Activated CD8-positive, alpha-beta T cell treated with anti-CD3 and anti-CD28 coated beads, Interleukin-2, amount 10 ng/mL, durations not matched to agents 7 days and 5 days (primary cell): ENCODE results near the gene XNDC1N. TPM values are rescaled to one million over a fixed set of nuclear protein-coding genes. Genes with fewer than 3 reads are reported as not detected.
"Not testable (repeated sequence)": the region's sequence is repeated elsewhere in the genome, so short reads cannot be mapped to it uniquely, and the experiment has no call there.

Experiments used
- ATAC-seq: fragments of 150-1000 bp; cut with Tn5 transposase; one replicate; pipeline ENCODE4 v1.10.0; 2021; ENCODE audit warnings: moderate library complexity
- CTCF ChIA-PET: fragments of 350-600 bp; sonication (Branson Sonifier 250); formaldehyde crosslinking; loops from one replicate; lab custom pipeline; 2021; ENCODE audit warnings: antibody characterized with exemption; lab: Charles Lee
- POLR2A ChIA-PET: fragments of 350-600 bp; sonication (Branson Sonifier 250); formaldehyde crosslinking; loops from one replicate; lab custom pipeline; 2021; ENCODE audit warnings: antibody characterized with exemption; lab: Charles Lee
- DNase-seq: peaks from one replicate; pipeline ENCODE4 v3.0.0-alpha.2; 2020
- H3K27ac Mint-ChIP-seq: one replicate; pipeline ENCODE4 v1.8.0; 2021; ENCODE audit warnings: mild to moderate bottlenecking, mixed read lengths
- H3K27me3 Mint-ChIP-seq: one replicate; pipeline ENCODE4 v1.8.0; 2021; ENCODE audit warnings: low read depth, mixed read lengths
- H3K36me3 Mint-ChIP-seq: one replicate; pipeline ENCODE4 v1.8.0; 2021; ENCODE audit warnings: low read depth, mixed read lengths
- H3K4me1 Mint-ChIP-seq: one replicate; pipeline ENCODE4 v1.8.0; 2021; ENCODE audit warnings: low read depth, mixed read lengths
- H3K4me3 Mint-ChIP-seq: one replicate; pipeline ENCODE4 v1.8.0; 2021; ENCODE audit warnings: mild to moderate bottlenecking, mixed read lengths
- H3K9me3 Mint-ChIP-seq: one replicate; pipeline ENCODE4 v1.8.0; 2022; ENCODE audit warnings: mixed read lengths; ENCODE audit not compliant: insufficient read depth
- total RNA-seq, 2 experiments: library from RNA; stranded (reverse); gene quantifications; one replicate each; pipeline ENCODE4 v1.2.3, GENCODE V29; 2021

XNDC1N gene
- total RNA-seq, 2 experiments from 2014 or later = 19.1 to 21.2 TPM

DNA sequence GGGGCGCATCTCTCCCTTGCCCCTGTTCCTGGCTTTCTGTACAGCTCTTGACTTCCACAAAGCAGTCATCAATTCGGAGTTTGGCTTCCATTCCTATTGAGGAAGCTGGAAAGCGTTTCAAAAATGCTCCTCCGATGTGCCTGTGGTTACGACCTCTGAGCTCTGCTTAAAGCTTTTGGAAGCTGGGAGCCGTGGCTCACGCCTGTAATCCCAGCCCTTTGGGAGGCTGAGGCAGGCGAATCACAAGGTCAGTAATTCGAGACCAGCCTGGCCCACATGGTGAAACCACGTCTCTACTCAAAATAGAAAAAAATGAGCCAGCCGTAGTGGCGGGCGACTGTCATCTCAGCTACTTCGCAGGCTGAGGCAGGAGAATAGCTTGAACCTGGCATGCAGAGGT lies 27.3 kb downstream of the XNDC1N start:
- H3K4me3 Mint-ChIP-seq, H3K9me3 Mint-ChIP-seq, H3K27ac Mint-ChIP-seq, POLR2A ChIA-PET, ATAC-seq, DNase-seq, H3K27me3 Mint-ChIP-seq, CTCF ChIA-PET, H3K4me1 Mint-ChIP-seq: not testable (repeated sequence)
- peaks cover 19% of the 10 kb centered on the region for H3K36me3 Mint-ChIP-seq

DNA sequence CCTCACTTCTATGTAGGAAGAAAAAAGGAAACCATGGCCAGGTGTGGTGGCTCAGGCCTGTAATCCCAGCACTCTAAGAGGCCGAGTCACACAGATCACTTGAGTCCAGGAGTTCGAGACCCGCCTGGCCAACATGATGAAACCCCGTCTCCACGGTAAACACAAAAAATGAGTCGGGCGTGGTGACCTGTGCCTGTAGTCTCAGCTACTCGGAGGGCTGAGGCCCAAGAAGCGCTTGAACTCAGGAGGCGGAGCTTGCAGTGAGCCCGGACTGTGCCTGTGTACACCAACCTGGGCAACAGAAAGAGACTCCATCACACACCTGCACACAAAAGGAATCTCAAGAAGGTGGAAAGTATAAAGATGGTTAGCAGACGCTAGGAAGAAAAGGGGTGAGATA lies 32.4 kb downstream of the XNDC1N start:
- no peak for DNase-seq
- Mint-ChIP-seq H3K27me3 (no peaks in the 10 kb centered on the region), H3K36me3 (peaks cover 13% of the 10 kb centered on the region), H3K9me3 (no peaks in the 10 kb centered on the region), H3K4me1 (no peaks in the 10 kb centered on the region), H3K4me3 (no peak overlapping the region), H3K27ac (no peak overlapping the region)
- CTCF ChIA-PET = no interaction called here
- ATAC-seq = no peak
- POLR2A ChIA-PET = no interaction called here

DNA sequence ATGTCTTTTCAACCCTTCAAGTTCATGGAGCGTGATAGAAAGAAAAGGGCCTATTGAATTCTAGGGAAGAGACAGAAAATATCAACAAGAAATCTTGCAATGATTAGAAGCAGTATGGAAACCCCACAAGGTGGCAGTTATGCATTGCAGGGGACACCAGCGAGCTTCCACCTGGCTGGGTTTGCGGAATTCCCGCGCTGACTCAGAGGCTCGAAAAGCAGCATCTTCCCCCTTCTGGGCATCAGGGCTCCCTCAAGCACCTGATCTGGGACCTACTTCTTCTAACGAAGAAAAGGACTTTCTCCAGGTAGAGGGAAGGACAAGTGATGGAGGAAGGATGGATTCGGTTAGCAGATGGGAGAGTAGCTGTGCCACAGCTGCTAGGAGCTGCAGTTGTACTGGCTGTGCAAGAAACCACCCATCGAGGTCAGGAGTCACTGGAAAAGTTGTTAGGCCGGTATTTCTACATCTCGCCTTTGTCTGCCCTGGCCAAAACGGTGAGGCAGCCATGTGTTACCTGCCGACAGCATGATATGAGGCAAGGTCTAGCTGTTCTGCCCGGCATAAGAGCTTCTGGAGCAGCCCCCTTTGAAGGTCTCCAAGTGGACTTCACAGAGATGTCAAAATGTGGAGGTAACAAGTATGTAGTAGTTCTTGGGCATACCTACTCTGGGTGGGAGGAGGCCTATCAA lies 39.1 kb downstream of the XNDC1N start:
- CTCF ChIA-PET, H3K4me3 Mint-ChIP-seq, ATAC-seq, H3K4me1 Mint-ChIP-seq, H3K36me3 Mint-ChIP-seq, DNase-seq, H3K9me3 Mint-ChIP-seq, H3K27ac Mint-ChIP-seq, H3K27me3 Mint-ChIP-seq, POLR2A ChIA-PET: not testable (repeated sequence)

DNA sequence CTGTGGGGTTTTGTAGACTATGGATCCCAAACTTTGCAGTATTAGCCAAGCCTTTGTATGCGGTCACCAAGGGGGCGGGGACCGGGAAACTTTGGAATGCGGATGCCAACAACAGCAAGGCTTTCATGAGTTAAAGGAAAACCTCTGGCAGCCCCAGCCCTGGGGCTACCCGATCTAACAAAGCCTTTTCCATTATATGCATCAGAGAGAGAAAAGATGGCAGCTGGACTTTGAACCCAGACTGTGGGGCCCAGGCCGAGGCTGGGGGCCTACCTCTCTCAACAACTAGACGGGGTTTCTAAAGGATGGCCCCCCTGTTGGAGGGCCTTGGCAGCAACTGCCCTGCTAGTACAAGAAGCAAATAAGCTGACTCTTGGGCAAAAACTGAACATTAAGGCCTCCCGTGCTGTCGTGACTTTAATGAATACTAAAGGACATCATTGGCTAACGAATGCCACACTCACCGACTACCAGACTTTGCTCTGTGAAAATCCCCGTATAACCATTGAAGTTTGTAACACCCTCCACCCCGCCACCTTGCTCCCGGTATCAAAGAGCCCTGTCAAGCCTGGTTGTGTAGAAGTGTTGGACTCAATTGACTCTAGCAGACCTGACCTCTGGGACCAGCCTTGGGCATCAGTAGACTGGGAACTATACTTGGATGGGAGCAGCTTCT lies 39.9 kb downstream of the XNDC1N start:
- ATAC-seq, POLR2A ChIA-PET, H3K27me3 Mint-ChIP-seq, CTCF ChIA-PET, H3K4me3 Mint-ChIP-seq, H3K36me3 Mint-ChIP-seq, DNase-seq, H3K27ac Mint-ChIP-seq, H3K9me3 Mint-ChIP-seq, H3K4me1 Mint-ChIP-seq: not testable (repeated sequence)

DNA sequence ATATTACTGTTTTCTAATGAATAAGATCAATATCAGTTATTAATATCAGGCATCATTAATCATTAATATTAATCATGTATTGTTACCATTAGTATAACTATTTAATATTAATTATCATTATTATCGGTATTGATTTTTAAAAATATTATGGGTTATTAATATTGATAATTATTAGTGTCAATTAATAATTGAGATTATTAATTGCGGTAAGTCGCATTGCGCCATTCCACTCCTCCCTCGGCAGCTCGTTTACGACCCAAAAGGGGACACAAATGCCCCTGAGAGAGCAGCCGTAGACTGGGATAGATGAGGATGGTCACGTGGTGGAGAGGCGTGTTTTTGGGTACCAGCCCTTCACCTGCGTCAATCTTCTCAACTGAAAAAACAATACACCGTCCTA lies 42.6 kb downstream of the XNDC1N start:
- ATAC-seq, POLR2A ChIA-PET, H3K4me3 Mint-ChIP-seq, H3K27me3 Mint-ChIP-seq, CTCF ChIA-PET, H3K27ac Mint-ChIP-seq, H3K36me3 Mint-ChIP-seq, H3K4me1 Mint-ChIP-seq, H3K9me3 Mint-ChIP-seq, DNase-seq: not testable (repeated sequence)

Other genes with a start within 250 kb of the XNDC1N start
- not detected for gene DEFB108B, start 95.4 kb downstream of the XNDC1N start, total RNA-seq
- not detected for gene DEFB131B, start 50.1 kb downstream of the XNDC1N start, total RNA-seq
- gene RNF121, start 452 bp upstream of the XNDC1N start, total RNA-seq = 10 to 100 TPM; 24.8 to 29.9 TPM
- 10 to 100 TPM; 15.9 to 16.2 TPM for gene IL18BP, start 70.3 kb upstream of the XNDC1N start, total RNA-seq
- gene NUMA1, start 151.9 kb upstream of the XNDC1N start, total RNA-seq = 100 to 1,000 TPM; 198 to 199 TPM
- gene LRRC51, start 152.3 kb upstream of the XNDC1N start, total RNA-seq = 1 to 10 TPM; 6.9 to 7.0 TPM
- 10 to 100 TPM; 72.7 to 77.0 TPM for gene LAMTOR1, start 174.7 kb upstream of the XNDC1N start, total RNA-seq
- not detected for gene TOMT, start 177.3 kb upstream of the XNDC1N start, total RNA-seq
- 10 to 100 TPM; 62.9 to 69.5 TPM for gene ANAPC15, start 184.1 kb upstream of the XNDC1N start, total RNA-seq
- not detected for gene FOLR3, start 207.1 kb upstream of the XNDC1N start, total RNA-seq